Upper lobe of left lung (tissue), 4 donors: ENCODE measurements around the gene BABAM2.

ENCODE experiments used
- EP300 ChIP-seq, 4 donors: sonication (generic); formaldehyde crosslinking; IDR thresholded peaks; one replicate each; pipeline ENCODE4 v1.5.1; 2017; ENCODE audit warnings: antibody characterized with exemption in 4 of 4, control low read depth in 2 of 4
- POLR2A ChIP-seq, 4 donors: fragments of 450-650 bp; IDR thresholded peaks; one replicate each; pipeline ENCODE4 v1.5.1; 2016 to 2017; ENCODE audit warnings: antibody characterized with exemption in 4 of 4, mild to moderate bottlenecking in 2 of 4
- TF ChIP-seq, protein P1 (sequence below), 6 experiments: fragments of 450-650 bp in 4 of 6; fragments of 200-600 bp in 2 of 6; sonication (generic) in 2 of 6; IDR thresholded peaks; one replicate each; pipeline ENCODE4 v1.5.1; 2016 to 2019; ENCODE audit warnings: antibody characterized with exemption in 6 of 6

- TF ChIP-seq, protein P1, sequence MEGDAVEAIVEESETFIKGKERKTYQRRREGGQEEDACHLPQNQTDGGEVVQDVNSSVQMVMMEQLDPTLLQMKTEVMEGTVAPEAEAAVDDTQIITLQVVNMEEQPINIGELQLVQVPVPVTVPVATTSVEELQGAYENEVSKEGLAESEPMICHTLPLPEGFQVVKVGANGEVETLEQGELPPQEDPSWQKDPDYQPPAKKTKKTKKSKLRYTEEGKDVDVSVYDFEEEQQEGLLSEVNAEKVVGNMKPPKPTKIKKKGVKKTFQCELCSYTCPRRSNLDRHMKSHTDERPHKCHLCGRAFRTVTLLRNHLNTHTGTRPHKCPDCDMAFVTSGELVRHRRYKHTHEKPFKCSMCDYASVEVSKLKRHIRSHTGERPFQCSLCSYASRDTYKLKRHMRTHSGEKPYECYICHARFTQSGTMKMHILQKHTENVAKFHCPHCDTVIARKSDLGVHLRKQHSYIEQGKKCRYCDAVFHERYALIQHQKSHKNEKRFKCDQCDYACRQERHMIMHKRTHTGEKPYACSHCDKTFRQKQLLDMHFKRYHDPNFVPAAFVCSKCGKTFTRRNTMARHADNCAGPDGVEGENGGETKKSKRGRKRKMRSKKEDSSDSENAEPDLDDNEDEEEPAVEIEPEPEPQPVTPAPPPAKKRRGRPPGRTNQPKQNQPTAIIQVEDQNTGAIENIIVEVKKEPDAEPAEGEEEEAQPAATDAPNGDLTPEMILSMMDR (IDR thresholded peaks at IDR 0.05) = no peak
- TF ChIP-seq POLR2A (IDR thresholded peaks at IDR 0.05) (no peak), EP300 (IDR thresholded peaks at IDR 0.05) (no peak)
Observed at GRCh38 chr2:28055325-28055970, 164.9 kb downstream of the BABAM2 start.
